ENCODE data around the gene CRELD2. TPM values are rescaled to one million over a fixed set of nuclear protein-coding genes. Genes with fewer than 3 reads are reported as not detected.
A peak's percentile ranks its signal among the peaks of the same experiment; 100 is the strongest.

The CRELD2 gene
- polyA plus RNA-seq (2013, experiment 1 of 2) = 12.6 TPM
- polyA plus RNA-seq (2013, experiment 2 of 2) = 12.2 TPM

GRCh38 chr22:49917974-49918910 is at the start of gene CRELD2, which contains the start of gene ALG12:
CRELD2 (plus strand) TSS chr22:49918634; CDS start chr22:49918770, 136 bp downstream.
ALG12 (minus strand) TSS chr22:49918438; CDS start chr22:49913765, 4,673 bp downstream.
- no peak within 1 kb of the TSS for H2BK12ac ChIP-seq (ENCODE audit: low read length)
- H2BK120ac ChIP-seq (ENCODE audit: low read depth, low read length) = peak within 1 kb of the TSS; percentile 44
- peak within 1 kb of the TSS; percentile 90 for H2BK5ac ChIP-seq (ENCODE audit: low read length)
- H3K36me3 ChIP-seq (replicated peaks in 1 of 2; ENCODE audit: control insufficient read depth in 2 of 2, insufficient read depth in 2 of 2, low read length in 2 of 2) = peaks cover 14 to 17% of the 10 kb centered on the region in 2 donors
- peak within 1 kb of the TSS; percentile 94 for H3K14ac ChIP-seq (ENCODE audit: low read length)
- peak; percentile 98 for DNase-seq (ENCODE audit: low spot score)
- peak within 1 kb of the TSS; percentile 75 for H2BK15ac ChIP-seq (ENCODE audit: low read length)
- no CpG with 5 or more reads among the region's 103 CpGs for WGBS, 2 donors (ENCODE audit: extremely low coverage in 2 of 2, insufficient read length in 2 of 2, insufficient replicate concordance in 1 of 2)
- H3K4me3 ChIP-seq (ENCODE audit: low read length in 2 of 2) = peak within 1 kb of the TSS; percentile 90 to 94
- peak within 1 kb of the TSS; percentile 96 for H3K27ac ChIP-seq (replicated peaks; ENCODE audit: low read length)
- peak within 1 kb of the TSS; percentile 99 for H3K18ac ChIP-seq (ENCODE audit: low read length)
- peak within 1 kb of the TSS; percentile 74 for H2AK5ac ChIP-seq (ENCODE audit: low read depth, low read length)
- peak within 1 kb of the TSS; percentile 91 for H3K23ac ChIP-seq (ENCODE audit: low read depth, low read length, poor library complexity)
- H4K91ac ChIP-seq (ENCODE audit: low read depth, low read length, poor library complexity) = no peak within 1 kb of the TSS
- H3K9me3 ChIP-seq (replicated peaks in 1 of 2; ENCODE audit: control insufficient read depth in 2 of 2, insufficient read depth in 1 of 2, low read depth in 1 of 2, low read length in 2 of 2) = peaks cover 0 to 3% of the 10 kb centered on the region in 2 donors
- no peaks in the 10 kb centered on the region for H3K27me3 ChIP-seq (ENCODE audit: control insufficient read depth in 3 of 3, insufficient read depth in 3 of 3, low read depth in 1 of 3, low read length in 3 of 3)
- H3K79me1 ChIP-seq (ENCODE audit: low read depth, low read length) = peaks cover 3% of the 10 kb centered on the region
- peaks cover 10 to 11% of the 10 kb centered on the region in 2 donors for H3K4me1 ChIP-seq (ENCODE audit: control insufficient read depth in 2 of 2, insufficient read depth in 1 of 2, low read depth in 1 of 2, low read length in 2 of 2)
- peak within 1 kb of the TSS; percentile 96 for H3K4me2 ChIP-seq (ENCODE audit: insufficient read depth, low read length, poor library complexity, severe bottlenecking)
- H3K9ac ChIP-seq (ENCODE audit: low read depth, low read length, poor library complexity) = peak within 1 kb of the TSS; percentile 97
- no peak within 1 kb of the TSS for H3K4ac ChIP-seq (ENCODE audit: low read length)
- no peak within 1 kb of the TSS for H4K8ac ChIP-seq (ENCODE audit: low read depth, low read length)
- H2AFZ ChIP-seq (ENCODE audit: low read length) = peak within 1 kb of the TSS; percentile 99

GRCh38 chr22:49869086-49869830 is 49.2 kb upstream of the CRELD2 start:
- H3K4ac ChIP-seq (ENCODE audit: low read length) = no peak overlapping the region
- peaks cover 12 to 42% of the 10 kb centered on the region in 2 donors for H3K36me3 ChIP-seq (replicated peaks in 1 of 2; ENCODE audit: control insufficient read depth in 2 of 2, insufficient read depth in 2 of 2, low read length in 2 of 2)
- H3K4me2 ChIP-seq (ENCODE audit: insufficient read depth, low read length, poor library complexity, severe bottlenecking) = no peak overlapping the region
- no peak overlapping the region for H3K27ac ChIP-seq (replicated peaks; ENCODE audit: low read length)
- H2BK5ac ChIP-seq (ENCODE audit: low read length) = no peak overlapping the region
- no peaks in the 10 kb centered on the region for H3K4me1 ChIP-seq (ENCODE audit: control insufficient read depth in 2 of 2, insufficient read depth in 1 of 2, low read depth in 1 of 2, low read length in 2 of 2)
- H4K91ac ChIP-seq (ENCODE audit: low read depth, low read length, poor library complexity) = no peak overlapping the region
- peaks cover 14% of the 10 kb centered on the region for H3K79me1 ChIP-seq (ENCODE audit: low read depth, low read length)
- H3K14ac ChIP-seq (ENCODE audit: low read length) = no peak overlapping the region
- WGBS, 2 donors (ENCODE audit: extremely low coverage in 2 of 2, insufficient read length in 2 of 2, insufficient replicate concordance in 1 of 2) = no CpG with 5 or more reads among the region's 17 CpGs
- no peak overlapping the region for H2BK120ac ChIP-seq (ENCODE audit: low read depth, low read length)
- H2BK15ac ChIP-seq (ENCODE audit: low read length) = no peak overlapping the region
- no peak overlapping the region for H3K4me3 ChIP-seq (ENCODE audit: low read length in 2 of 2)
- peaks cover 25 to 68% of the 10 kb centered on the region in 2 donors for H3K9me3 ChIP-seq (replicated peaks in 1 of 2; ENCODE audit: control insufficient read depth in 2 of 2, insufficient read depth in 1 of 2, low read depth in 1 of 2, low read length in 2 of 2)
- no peaks in the 10 kb centered on the region for H3K27me3 ChIP-seq (ENCODE audit: control insufficient read depth in 3 of 3, insufficient read depth in 3 of 3, low read depth in 1 of 3, low read length in 3 of 3)
- no peak overlapping the region for H2BK12ac ChIP-seq (ENCODE audit: low read length)
- H3K18ac ChIP-seq (ENCODE audit: low read length) = no peak overlapping the region
- H4K8ac ChIP-seq (ENCODE audit: low read depth, low read length) = no peak overlapping the region
- no peak overlapping the region for H2AFZ ChIP-seq (ENCODE audit: low read length)
- no peak overlapping the region for H3K23ac ChIP-seq (ENCODE audit: low read depth, low read length, poor library complexity)
- DNase-seq (ENCODE audit: low spot score) = no peak
- H3K9ac ChIP-seq (ENCODE audit: low read depth, low read length, poor library complexity) = no peak overlapping the region
- H2AK5ac ChIP-seq (ENCODE audit: low read depth, low read length) = no peak overlapping the region

GRCh38 chr22:49869845-49870712 is 48.4 kb upstream of the CRELD2 start:
- Histone ChIP-seq H3K4me1 (ENCODE audit: control insufficient read depth in 2 of 2, insufficient read depth in 1 of 2, low read depth in 1 of 2, low read length in 2 of 2) (no peaks in the 10 kb centered on the region), H3K27ac (replicated peaks; ENCODE audit: low read length) (no peak overlapping the region), H3K4ac (ENCODE audit: low read length) (no peak overlapping the region), H3K18ac (ENCODE audit: low read length) (no peak overlapping the region), H4K91ac (ENCODE audit: low read depth, low read length, poor library complexity) (no peak overlapping the region), H3K23ac (ENCODE audit: low read depth, low read length, poor library complexity) (no peak overlapping the region), H2BK5ac (ENCODE audit: low read length) (no peak overlapping the region), H2BK12ac (ENCODE audit: low read length) (no peak overlapping the region), H3K9ac (ENCODE audit: low read depth, low read length, poor library complexity) (no peak overlapping the region), H3K27me3 (ENCODE audit: control insufficient read depth in 3 of 3, insufficient read depth in 3 of 3, low read depth in 1 of 3, low read length in 3 of 3) (no peaks in the 10 kb centered on the region), H4K8ac (ENCODE audit: low read depth, low read length) (no peak overlapping the region), H2AFZ (ENCODE audit: low read length) (no peak overlapping the region), H3K14ac (ENCODE audit: low read length) (no peak overlapping the region), H3K36me3 (replicated peaks in 1 of 2; ENCODE audit: control insufficient read depth in 2 of 2, insufficient read depth in 2 of 2, low read length in 2 of 2) (peaks cover 12 to 39% of the 10 kb centered on the region in 2 donors), H2BK120ac (ENCODE audit: low read depth, low read length) (no peak overlapping the region), H3K79me1 (ENCODE audit: low read depth, low read length) (peaks cover 11% of the 10 kb centered on the region), H3K9me3 (replicated peaks in 1 of 2; ENCODE audit: control insufficient read depth in 2 of 2, insufficient read depth in 1 of 2, low read depth in 1 of 2, low read length in 2 of 2) (peaks cover 22 to 64% of the 10 kb centered on the region in 2 donors), H2BK15ac (ENCODE audit: low read length) (no peak overlapping the region), H2AK5ac (ENCODE audit: low read depth, low read length) (no peak overlapping the region), H3K4me3 (ENCODE audit: low read length in 2 of 2) (no peak overlapping the region), H3K4me2 (ENCODE audit: insufficient read depth, low read length, poor library complexity, severe bottlenecking) (no peak overlapping the region)
- no CpG with 5 or more reads among the region's 14 CpGs for WGBS, 2 donors (ENCODE audit: extremely low coverage in 2 of 2, insufficient read length in 2 of 2, insufficient replicate concordance in 1 of 2)
- DNase-seq (ENCODE audit: low spot score) = no peak
